Measurements from ENCODE around the gene CACNA1H. TPM values are rescaled to one million over a fixed set of nuclear protein-coding genes. Genes with fewer than 3 reads are reported as not detected.
"Not testable (repeated sequence)": the region's sequence is repeated elsewhere in the genome, so short reads cannot be mapped to it uniquely, and the experiment has no call there.

Gene CACNA1H
- polyA plus RNA-seq, 1 experiment: 1.5 TPM

DNA sequence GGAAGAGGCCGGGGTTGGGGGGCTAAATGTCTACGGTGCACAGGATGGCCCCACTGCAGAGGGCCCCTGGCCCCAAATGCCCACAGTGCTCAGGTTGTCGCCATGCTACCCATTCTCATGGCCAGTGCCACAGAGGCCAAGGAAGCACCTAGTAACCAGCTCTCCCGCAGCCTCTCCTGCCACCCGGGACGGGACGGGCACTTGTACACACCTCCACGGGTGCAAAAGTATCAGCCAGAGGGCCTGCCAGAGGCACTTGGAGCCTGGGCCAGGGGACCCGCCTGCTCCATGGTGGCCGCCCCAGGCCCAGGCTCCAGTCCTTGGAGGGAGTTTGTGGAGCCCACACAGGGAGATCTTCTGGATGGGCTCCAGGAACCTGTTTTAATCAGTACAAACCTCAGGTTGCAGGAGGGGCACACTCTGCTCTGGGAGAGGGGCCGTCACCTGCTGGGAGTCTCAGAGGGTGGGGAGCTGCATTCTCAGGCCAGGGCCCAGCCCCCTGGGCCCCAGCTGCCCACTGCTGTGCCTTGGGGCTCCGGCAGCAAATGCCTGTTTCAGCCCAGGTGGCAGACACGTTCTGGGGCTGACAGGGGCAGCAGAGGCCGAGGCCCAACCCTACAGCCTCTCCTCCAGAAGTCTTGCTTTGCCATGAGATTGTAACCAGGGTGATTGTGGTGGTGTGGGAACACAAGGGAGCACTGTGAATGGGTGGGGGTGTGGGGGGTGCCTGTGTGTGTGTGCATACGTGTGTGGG, 110.9 kb downstream of the CACNA1H start:
- DNase-seq (ENCODE audit: low read depth, low spot score): no peak
- ChIA-PET CTCF (no interaction called here), POLR2A (no interaction called here)
- no peak overlapping the region for H3K4me3 ChIP-seq (ENCODE audit: low read depth, low read length)
- TF ChIP-seq CTCF (IDR thresholded peaks at IDR 0.05; ENCODE audit: low read depth, low read length): no peak
- peaks cover 19% of the 10 kb centered on the region; the same call in 1 of the 2 replicates for H3K9me3 ChIP-seq (ENCODE audit: control insufficient read depth, insufficient read depth, low read length)
- H3K27me3 ChIP-seq (ENCODE audit: control insufficient read depth, insufficient read depth, low read length): peaks cover 40% of the 10 kb centered on the region
- no peak overlapping the region for H3K27ac ChIP-seq (ENCODE audit: low read depth, low read length)

GRCh38 chr16:1264345-1265089, 111.6 kb downstream of the CACNA1H start:
- Histone ChIP-seq H3K27me3 (ENCODE audit: control insufficient read depth, insufficient read depth, low read length) (peaks cover 33% of the 10 kb centered on the region), H3K4me3 (ENCODE audit: low read depth, low read length) (no peak overlapping the region), H3K9me3 (ENCODE audit: control insufficient read depth, insufficient read depth, low read length) (peaks cover 19% of the 10 kb centered on the region; the same call in 1 of the 2 replicates), H3K27ac (ENCODE audit: low read depth, low read length) (no peak overlapping the region)
- no peak for DNase-seq (ENCODE audit: low read depth, low spot score)
- POLR2A ChIA-PET: no interaction called here
- TF ChIP-seq CTCF (IDR thresholded peaks at IDR 0.05; ENCODE audit: low read depth, low read length): no peak
- CTCF ChIA-PET: no interaction called here

DNA sequence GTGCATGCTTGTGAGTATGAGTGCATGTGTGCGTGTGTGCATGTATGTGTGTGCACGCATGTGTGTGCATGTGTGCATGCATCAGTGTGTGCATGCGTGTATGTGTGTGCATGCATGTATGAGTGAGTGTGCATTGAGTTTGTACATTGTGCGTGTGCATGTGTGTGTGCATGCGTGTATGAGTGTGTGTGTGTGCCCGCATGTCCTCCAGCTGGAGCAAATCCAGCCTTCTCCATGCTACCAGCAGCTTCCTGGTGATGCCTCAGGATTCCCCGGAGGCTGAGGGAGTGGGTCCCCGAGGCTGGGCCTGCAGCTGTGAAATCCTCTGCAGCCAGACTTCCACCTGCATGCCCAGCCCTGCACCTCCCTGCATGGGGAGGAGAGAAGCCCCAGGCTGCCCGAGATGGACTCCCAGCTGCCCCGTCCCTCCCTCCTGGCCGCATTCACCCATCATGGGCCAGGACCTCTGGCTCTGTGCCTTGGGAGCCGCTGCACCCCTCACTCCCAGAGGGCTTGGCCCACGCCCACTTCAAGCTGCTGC, 112.3 kb downstream of the CACNA1H start:
- no peak for DNase-seq (ENCODE audit: low read depth, low spot score)
- POLR2A ChIA-PET: no interaction called here
- Histone ChIP-seq H3K4me3 (ENCODE audit: low read depth, low read length) (no peak overlapping the region), H3K27ac (ENCODE audit: low read depth, low read length) (no peak overlapping the region), H3K9me3 (ENCODE audit: control insufficient read depth, insufficient read depth, low read length) (peaks cover 19% of the 10 kb centered on the region; the same call in 1 of the 2 replicates), H3K27me3 (ENCODE audit: control insufficient read depth, insufficient read depth, low read length) (peaks cover 26% of the 10 kb centered on the region)
- TF ChIP-seq CTCF (IDR thresholded peaks at IDR 0.05; ENCODE audit: low read depth, low read length): no peak
- CTCF ChIA-PET: no interaction called here

DNA sequence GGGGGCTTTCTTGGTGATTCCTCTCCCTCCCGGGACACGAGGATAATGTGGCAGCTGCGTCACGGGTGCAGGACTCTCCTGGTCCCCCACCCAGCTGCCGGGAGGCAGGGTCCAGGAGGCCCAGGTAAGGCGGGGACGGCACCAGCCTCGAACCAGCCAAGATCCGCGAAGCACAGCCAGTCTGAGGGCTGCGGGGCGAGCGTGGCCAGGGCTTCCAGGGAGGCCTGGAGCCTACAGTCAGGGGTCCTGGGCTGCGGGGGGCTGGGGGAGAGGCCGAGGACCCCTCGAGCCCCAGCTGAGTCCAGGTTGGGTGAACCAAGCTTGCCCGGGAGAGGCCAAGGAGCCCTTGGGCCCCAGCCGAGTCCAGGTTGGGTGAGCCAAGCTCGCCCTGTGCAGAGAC, 112.9 kb downstream of the CACNA1H start:
- H3K27ac ChIP-seq (ENCODE audit: low read depth, low read length): no peak overlapping the region
- POLR2A ChIA-PET: no interaction called here
- CTCF ChIA-PET: no interaction called here

GRCh38 chr16:1269418-1269817, 116.5 kb downstream of the CACNA1H start:
- POLR2A ChIA-PET; DNase-seq (ENCODE audit: low read depth, low spot score); H3K4me3 ChIP-seq (ENCODE audit: low read depth, low read length); H3K27me3 ChIP-seq (ENCODE audit: control insufficient read depth, insufficient read depth, low read length); CTCF ChIA-PET; H3K27ac ChIP-seq (ENCODE audit: low read depth, low read length): not testable (repeated sequence)
- H3K9me3 ChIP-seq (ENCODE audit: control insufficient read depth, insufficient read depth, low read length): peaks cover 15% of the 10 kb centered on the region; the same call in 1 of the 2 replicates

More for the DNA sequence above, 112.9 kb downstream of the CACNA1H start:
- Histone ChIP-seq H3K27me3 (ENCODE audit: control insufficient read depth, insufficient read depth, low read length) (peaks cover 21% of the 10 kb centered on the region), H3K4me3 (ENCODE audit: low read depth, low read length) (no peak overlapping the region), H3K9me3 (ENCODE audit: control insufficient read depth, insufficient read depth, low read length) (peaks cover 19% of the 10 kb centered on the region; the same call in 1 of the 2 replicates)
- no peak for TF ChIP-seq CTCF (IDR thresholded peaks at IDR 0.05; ENCODE audit: low read depth, low read length)
- DNase-seq (ENCODE audit: low read depth, low spot score): no peak

Data from AG04450 (cell line).